Measurements from ENCODE around the gene LGR6.

The LGR6 gene

GRCh38 chr1:202241376-202242079, 47.9 kb downstream of the LGR6 start:
- TF ChIP-seq CTCF (IDR thresholded peaks at IDR 0.05; ENCODE audit: low read depth, low read length), result no peak
- no peak for DNase-seq (ENCODE audit: low read depth in 2 of 2)
- H3K4me3 ChIP-seq (replicated peaks in 1 of 2; ENCODE audit: low read depth in 2 of 2, low read length in 2 of 2), result no peak overlapping the region

- TF ChIP-seq CTCF (IDR thresholded peaks at IDR 0.05; ENCODE audit: low read depth, low read length), result no peak
- no peak for DNase-seq (ENCODE audit: low read depth in 2 of 2)
- H3K4me3 ChIP-seq (replicated peaks in 1 of 2; ENCODE audit: low read depth in 2 of 2, low read length in 2 of 2), result no peak overlapping the region
Observed at GRCh38 chr1:202242080-202242419, 48.5 kb downstream of the LGR6 start.

- no peak for TF ChIP-seq CTCF (IDR thresholded peaks at IDR 0.05; ENCODE audit: low read depth, low read length)
- H3K4me3 ChIP-seq (replicated peaks in 1 of 2; ENCODE audit: low read depth in 2 of 2, low read length in 2 of 2), result no peak overlapping the region
- DNase-seq (ENCODE audit: low read depth in 2 of 2), result no peak
Observed at GRCh38 chr1:202243006-202243405, 49.4 kb downstream of the LGR6 start.

- TF ChIP-seq CTCF (IDR thresholded peaks at IDR 0.05; ENCODE audit: low read depth, low read length), result no peak
- no peak overlapping the region for H3K4me3 ChIP-seq (replicated peaks in 1 of 2; ENCODE audit: low read depth in 2 of 2, low read length in 2 of 2)
- no peak for DNase-seq (ENCODE audit: low read depth in 2 of 2)
Observed at GRCh38 chr1:202244841-202245261, 51.3 kb downstream of the LGR6 start.

GRCh38 chr1:202245391-202245790, 51.8 kb downstream of the LGR6 start:
- TF ChIP-seq CTCF (IDR thresholded peaks at IDR 0.05; ENCODE audit: low read depth, low read length), result no peak
- DNase-seq (ENCODE audit: low read depth in 2 of 2), result no peak
- no peak overlapping the region for H3K4me3 ChIP-seq (replicated peaks in 1 of 2; ENCODE audit: low read depth in 2 of 2, low read length in 2 of 2)

GRCh38 chr1:202247104-202247503, 53.5 kb downstream of the LGR6 start:
- DNase-seq (ENCODE audit: low read depth in 2 of 2), result no peak
- TF ChIP-seq CTCF (IDR thresholded peaks at IDR 0.05; ENCODE audit: low read depth, low read length), result no peak
- no peak overlapping the region for H3K4me3 ChIP-seq (replicated peaks in 1 of 2; ENCODE audit: low read depth in 2 of 2, low read length in 2 of 2)
